VCaP (cell line): Measurements from ENCODE around the gene XXYLT1.

Source experiments
- H3K27ac ChIP-seq: fragments of 450-650 bp; 2 replicates; pipeline ENCODE4 v1.5.1; 2017
- CTCF ChIP-seq: fragments of 450-650 bp; conservative IDR thresholded peaks from 2 replicates; pipeline ENCODE4 v1.5.1; 2017; ENCODE audit warnings: mild to moderate bottlenecking, moderate library complexity

XXYLT1 gene

DNA sequence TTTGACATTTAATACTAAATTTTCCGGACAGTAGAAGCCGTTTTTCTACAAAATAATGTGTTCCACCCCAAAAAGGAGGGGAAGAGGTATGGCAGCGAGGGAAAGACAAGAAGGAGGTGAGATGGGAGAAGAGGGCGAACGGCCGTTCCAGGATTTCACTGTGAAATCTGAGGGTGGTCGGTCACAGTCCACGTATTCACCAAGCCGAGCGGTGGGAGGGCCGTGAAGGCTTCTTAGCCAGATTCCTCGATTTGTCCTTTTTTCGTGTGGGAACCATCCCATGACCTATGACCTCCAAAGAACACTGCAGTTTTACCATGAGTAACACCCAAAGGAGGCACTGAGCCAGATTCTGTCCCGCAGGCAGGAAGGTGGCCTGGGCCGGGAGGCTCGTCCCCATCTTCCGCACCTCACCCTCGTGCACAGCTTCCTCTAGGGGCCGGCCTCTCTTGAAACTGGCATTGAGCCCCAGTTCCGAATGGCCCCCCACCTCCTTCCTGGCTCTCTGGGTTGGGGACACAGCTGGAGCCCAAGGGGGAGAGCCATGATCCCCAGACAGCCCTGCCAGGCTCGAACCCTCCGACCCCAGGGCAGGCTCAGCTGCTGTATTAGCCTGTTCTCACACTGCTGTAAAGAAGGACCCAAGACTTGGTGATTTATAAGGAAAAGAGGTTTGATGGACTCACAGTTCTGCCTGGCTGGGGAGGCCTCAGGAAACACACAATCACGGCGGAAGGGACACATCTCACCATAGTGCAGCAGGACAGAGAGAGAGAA lies 23.7 kb downstream of the XXYLT1 start:
- no peak overlapping the region for H3K27ac ChIP-seq
- TF ChIP-seq CTCF: no peak

- H3K27ac ChIP-seq: no peak overlapping the region
- TF ChIP-seq CTCF: no peak
These were observed 24.4 kb downstream of the XXYLT1 start for GRCh38 chr3:195246581-195246995.

GRCh38 chr3:195245531-195245951 lies 25.4 kb downstream of the XXYLT1 start:
- H3K27ac ChIP-seq: no peak overlapping the region
- no peak for TF ChIP-seq CTCF

GRCh38 chr3:195241592-195242355 lies 29.2 kb downstream of the XXYLT1 start:
- H3K27ac ChIP-seq: no peak overlapping the region
- TF ChIP-seq CTCF: no peak

- H3K27ac ChIP-seq: no peak overlapping the region
- no peak for TF ChIP-seq CTCF
These were observed 30.0 kb downstream of the XXYLT1 start for GRCh38 chr3:195240939-195241338.

- H3K27ac ChIP-seq: no peak overlapping the region
- TF ChIP-seq CTCF: no peak
These were observed 30.7 kb downstream of the XXYLT1 start for GRCh38 chr3:195240171-195240701.

DNA sequence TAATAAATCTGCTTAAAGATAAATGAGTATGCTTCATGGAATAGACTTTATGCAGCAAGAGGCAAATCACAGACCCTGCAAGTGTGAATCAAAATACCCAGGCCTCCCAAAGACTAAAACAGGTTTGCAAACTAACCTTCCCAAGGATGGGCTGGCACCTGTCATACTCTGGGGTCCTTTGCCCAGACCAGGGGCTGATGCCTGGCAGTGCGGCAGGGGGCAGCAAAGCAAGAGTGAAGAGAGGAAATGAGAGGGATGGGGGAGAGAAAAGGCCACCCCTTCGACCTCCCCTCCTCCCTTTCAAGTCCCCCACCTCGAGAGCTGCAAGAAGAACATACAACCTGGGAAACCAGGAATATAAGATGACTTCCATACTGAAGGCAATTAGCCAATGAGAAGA lies 31.8 kb downstream of the XXYLT1 start:
- no peak for TF ChIP-seq CTCF
- no peak overlapping the region for H3K27ac ChIP-seq
